Psoas muscle (tissue), 8 donors: ENCODE measurements around the gene GRIP2. TPM values are rescaled to one million over a fixed set of nuclear protein-coding genes. Genes with fewer than 3 reads are reported as not detected.

ENCODE experiments used
- ATAC-seq, 4 donors: fragments of 200-7000 bp; cut with Tn5 transposase; one replicate each; pipeline ENCODE4 v1.9.1; 2020; ENCODE audit warnings: moderate library complexity in 3 of 4, mild to moderate bottlenecking in 2 of 4
- DNase-seq, 2 donors: peaks; one replicate each; pipeline ENCODE4 v3.0.0-alpha.2; 2020
- H3K27ac ChIP-seq: fragments of 200-600 bp; one replicate; pipeline ENCODE4 v1.8.0; 2022
- H3K27me3 ChIP-seq, 3 donors: fragments of 200-600 bp in 1 of 3; one replicate each; pipeline versions ENCODE4 v1.6.1 to v1.8.0; 2013 to 2022; ENCODE audit warnings: low read length in 2 of 3, mild to moderate bottlenecking in 2 of 3, moderate library complexity in 1 of 3; ENCODE audit not compliant: insufficient read depth in 3 of 3
- H3K36me3 ChIP-seq, 2 donors: fragments of 200-600 bp in 1 of 2; one replicate each; pipeline versions ENCODE4 v1.6.1 to v1.8.0; 2013 to 2022; ENCODE audit warnings: low read depth in 1 of 2, mild to moderate bottlenecking in 1 of 2, moderate library complexity in 1 of 2; ENCODE audit not compliant: insufficient read depth in 1 of 2
- H3K4me1 ChIP-seq: fragments of 200-600 bp; one replicate; pipeline ENCODE4 v1.8.0; 2022
- H3K4me3 ChIP-seq: fragments of 200-600 bp; one replicate; pipeline ENCODE4 v1.8.0; 2022; ENCODE audit warnings: mild to moderate bottlenecking
- H3K9me3 ChIP-seq: fragments of 200-600 bp; one replicate; pipeline ENCODE4 v1.8.0; 2022
- WGBS, 3 donors: extraction: QIAGEN DNeasy Blood & Tissue Kit; methylation state at CpG; one replicate each; pipeline versions ENCODE4 v1.1.6 to v1.1.7; 2013; 5-methylcytosine and 5-hydroxymethylcytosine counted together
- intact Hi-C, 2 donors: fragments of 100-400 bp; cut with DNase I; formaldehyde crosslinking; loops; one replicate each; pipeline versions ENCODE4 v1.11.0 to v1.14.2; 2022
- polyA plus RNA-seq, 3 donors: library from polyadenylated mRNA; stranded (reverse); fragments of 200-250 nt; gene quantifications; one replicate each; pipeline ENCODE4 v1.2.3, GENCODE V29; 2013
- total RNA-seq, 4 donors: library from RNA; stranded (reverse); fragmentation: NEBNext Ultra II Directional in 2 of 4; extraction: Animal tissue kit (Norgen Biotek cat#: 25700) in 2 of 4; gene quantifications; one replicate each; pipeline versions ENCODE4 v1.2.1 to v1.2.4, GENCODE V29; 2021 to 2023
- TF ChIP-seq, protein P1 (sequence below): fragments of 200-600 bp; IDR thresholded peaks from one replicate; pipeline ENCODE4 v1.8.0; 2022; ENCODE audit warnings: antibody characterized with exemption
- donor health status: healthy with polysubstance abuse.
- donor health status: DM: no; HTN: no; CAD: no; lungs with moderate emphysema.
- donor health status: Bipolar disorder and iron deficiency.
- donor health status: healthy.
- donor health status: DM: yes; HTN: yes; CAD: no.
- donor health status: DM: no; HTN: no; CAD: no.
- donor health status: DM: no; HTN: no; CAD: no.
- donor health status: DM: yes; HTN: yes; CAD: no.

GRIP2 gene
- total and polyA plus RNA-seq, 7 donors, result 2.2 to 37.4 (median 24.9) TPM

DNA sequence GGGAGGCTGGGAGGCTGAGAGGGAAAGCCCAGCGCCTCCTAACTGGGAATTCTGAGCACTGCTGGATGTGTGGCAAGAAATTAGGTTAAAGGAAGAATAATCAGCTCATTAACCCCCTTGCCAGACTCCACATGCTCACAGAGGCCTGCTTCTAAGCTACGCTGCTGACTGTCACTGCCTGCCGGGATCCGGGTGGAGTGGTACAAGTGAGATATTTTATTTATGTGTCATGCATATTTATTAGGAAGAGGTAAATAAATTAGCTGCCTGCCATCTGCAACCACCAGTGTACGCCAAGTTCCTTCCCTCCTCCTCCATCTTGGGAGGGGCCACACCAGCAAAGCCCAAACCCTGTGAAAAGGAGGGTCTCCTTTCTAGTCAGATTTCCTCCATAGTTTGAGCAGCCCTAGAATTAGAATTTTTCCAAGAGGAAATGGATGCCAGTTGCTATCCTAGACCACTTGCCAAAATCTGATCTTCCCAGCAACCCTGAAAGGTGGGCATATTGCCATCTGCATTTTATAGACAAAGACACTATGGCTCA lies 43.5 kb upstream of the GRIP2 start:
- ATAC-seq (no peak), DNase-seq (no peak)
- intact Hi-C loops, result no loop called here
- no peaks in the 10 kb centered on the region for H3K9me3 ChIP-seq
- H3K27ac ChIP-seq, result no peak overlapping the region
- H3K4me3 ChIP-seq, result no peak overlapping the region
- no peaks in the 10 kb centered on the region for H3K27me3 ChIP-seq
- H3K4me1 ChIP-seq, result peaks cover 14% of the 10 kb centered on the region
- TF ChIP-seq, protein P1, sequence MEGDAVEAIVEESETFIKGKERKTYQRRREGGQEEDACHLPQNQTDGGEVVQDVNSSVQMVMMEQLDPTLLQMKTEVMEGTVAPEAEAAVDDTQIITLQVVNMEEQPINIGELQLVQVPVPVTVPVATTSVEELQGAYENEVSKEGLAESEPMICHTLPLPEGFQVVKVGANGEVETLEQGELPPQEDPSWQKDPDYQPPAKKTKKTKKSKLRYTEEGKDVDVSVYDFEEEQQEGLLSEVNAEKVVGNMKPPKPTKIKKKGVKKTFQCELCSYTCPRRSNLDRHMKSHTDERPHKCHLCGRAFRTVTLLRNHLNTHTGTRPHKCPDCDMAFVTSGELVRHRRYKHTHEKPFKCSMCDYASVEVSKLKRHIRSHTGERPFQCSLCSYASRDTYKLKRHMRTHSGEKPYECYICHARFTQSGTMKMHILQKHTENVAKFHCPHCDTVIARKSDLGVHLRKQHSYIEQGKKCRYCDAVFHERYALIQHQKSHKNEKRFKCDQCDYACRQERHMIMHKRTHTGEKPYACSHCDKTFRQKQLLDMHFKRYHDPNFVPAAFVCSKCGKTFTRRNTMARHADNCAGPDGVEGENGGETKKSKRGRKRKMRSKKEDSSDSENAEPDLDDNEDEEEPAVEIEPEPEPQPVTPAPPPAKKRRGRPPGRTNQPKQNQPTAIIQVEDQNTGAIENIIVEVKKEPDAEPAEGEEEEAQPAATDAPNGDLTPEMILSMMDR, result no peak
- no peaks in the 10 kb centered on the region for H3K36me3 ChIP-seq
- WGBS, 3 donors, result 85 to 87% (median 86%) methylated on average over 5 of the region's 5 CpGs

GRCh38 chr3:14582045-14582410 lies 41.9 kb upstream of the GRIP2 start:
- Histone ChIP-seq H3K27ac (no peak overlapping the region), H3K27me3 (no peaks in the 10 kb centered on the region), H3K36me3 (no peaks in the 10 kb centered on the region), H3K4me3 (no peak overlapping the region), H3K9me3 (no peaks in the 10 kb centered on the region), H3K4me1 (peaks cover 14% of the 10 kb centered on the region)
- DNase-seq, result no peak
- peak in 1 of 4 donors; percentile 45 for ATAC-seq
- intact Hi-C loops, result no loop called here
- WGBS, 3 donors, result 45 to 59% (median 54%) methylated on average over 4 of the region's 4 CpGs
- TF ChIP-seq, protein P1, result no peak

DNA sequence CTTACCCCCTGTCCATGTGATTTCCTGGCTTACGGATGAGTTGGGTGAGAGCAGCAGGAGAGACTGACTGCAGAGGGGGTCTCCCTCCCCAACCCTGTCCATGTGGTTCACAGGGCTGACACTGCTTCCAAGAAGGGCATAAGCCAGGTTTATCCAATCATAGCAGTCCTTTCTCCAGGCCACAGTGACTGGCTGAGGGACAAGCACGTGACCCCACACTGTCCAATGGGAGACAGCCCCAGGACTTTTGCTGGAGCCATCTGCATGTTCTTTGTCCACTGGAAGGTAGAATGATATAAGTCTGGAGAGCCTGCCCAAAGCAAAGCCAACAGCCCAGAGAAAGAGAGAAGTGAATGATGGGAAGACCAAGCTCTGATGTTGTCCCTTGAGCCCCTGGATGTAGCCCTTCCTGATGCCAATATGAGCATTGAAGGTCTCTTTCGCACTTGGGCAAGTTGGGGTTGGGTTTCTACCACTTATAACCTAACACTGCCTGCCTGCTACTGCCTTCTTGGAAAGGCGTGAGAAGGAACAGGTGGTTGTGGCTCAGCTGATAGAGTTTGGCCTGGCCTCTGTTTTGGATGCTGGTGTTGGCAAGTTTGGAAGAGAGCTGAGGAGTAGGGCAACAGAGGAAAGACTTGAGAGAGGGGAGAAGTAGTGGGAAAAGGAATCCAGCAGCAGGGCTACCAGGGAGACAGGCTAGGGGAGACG lies 41.3 kb upstream of the GRIP2 start:
- no peaks in the 10 kb centered on the region for H3K36me3 ChIP-seq
- intact Hi-C loops, result no loop called here
- peaks cover 14% of the 10 kb centered on the region for H3K4me1 ChIP-seq
- no peak overlapping the region for H3K4me3 ChIP-seq
- ATAC-seq (peak; percentile 32 to 89 (median 61)), DNase-seq (no peak)
- TF ChIP-seq, protein P1, result no peak
- no peaks in the 10 kb centered on the region for H3K27me3 ChIP-seq
- 47 to 62% (median 51%) methylated on average over 5 of the region's 5 CpGs for WGBS, 3 donors
- H3K27ac ChIP-seq, result no peak overlapping the region
- H3K9me3 ChIP-seq, result no peaks in the 10 kb centered on the region

DNA sequence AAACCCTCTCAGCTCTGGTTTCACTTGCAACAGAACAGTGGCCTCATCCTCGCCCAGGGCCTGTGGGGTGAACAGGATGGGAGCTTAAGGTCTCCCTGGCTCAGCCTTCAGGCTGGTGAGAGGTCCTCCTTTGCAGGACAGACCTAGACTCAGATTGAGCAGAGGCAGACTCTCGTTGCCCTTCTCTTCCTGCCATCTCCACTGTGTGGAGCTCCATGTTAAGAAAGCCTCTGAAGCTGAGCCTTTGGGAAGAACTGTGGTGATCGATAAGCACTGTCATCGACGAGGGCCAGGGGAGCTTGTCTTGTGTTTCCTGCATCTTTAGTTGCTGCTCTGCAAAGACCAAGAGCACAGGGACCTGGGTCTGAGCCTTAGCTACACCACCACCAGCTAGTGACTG lies 37.8 kb upstream of the GRIP2 start:
- no peak overlapping the region for H3K27ac ChIP-seq
- ATAC-seq (no peak), DNase-seq (no peak)
- H3K36me3 ChIP-seq, result no peaks in the 10 kb centered on the region
- peaks cover 0 to 9% (median 0%) of the 10 kb centered on the region in 3 donors for H3K27me3 ChIP-seq
- intact Hi-C loops, result no loop called here
- peaks cover 14% of the 10 kb centered on the region for H3K4me1 ChIP-seq
- no peaks in the 10 kb centered on the region for H3K9me3 ChIP-seq
- no peak overlapping the region for H3K4me3 ChIP-seq
- WGBS, 3 donors, result 68 to 75% (median 70%) methylated on average over 5 of the region's 5 CpGs
- TF ChIP-seq, protein P1, result no peak
